Glutamatergic neuron (in vitro differentiated cells): Measurements from ENCODE around the gene CEP63. TPM values are rescaled to one million over a fixed set of nuclear protein-coding genes. Genes with fewer than 3 reads are reported as not detected.

Experiments used
- total RNA-seq: library from RNA; stranded (reverse); fragmentation: NEBNext Ultra II Directional; extraction: Animal tissue kit (Norgen Biotek cat#: 25700); gene quantifications from one replicate; pipeline ENCODE4 v1.2.1, GENCODE V29; 2021; ENCODE audit not compliant: unreplicated experiment

CEP63 gene
- total RNA-seq, 1 donor from 2014 or later, result 37.8 TPM

Other genes starting within 250 kb of the CEP63 start
- 33.6 TPM for gene RYK, start 235.2 kb upstream of the CEP63 start, total RNA-seq
- gene AMOTL2, start 111.6 kb upstream of the CEP63 start, total RNA-seq, result 38.1 TPM
- 70.0 TPM for gene ANAPC13, start 72 bp upstream of the CEP63 start, total RNA-seq
- gene KY, start 165.0 kb downstream of the CEP63 start, total RNA-seq, result not detected